Measurements from ENCODE around the gene HYAL3.

The HYAL3 gene

GRCh38 chr3:50340147-50340447 is 40.9 kb upstream of the HYAL3 start:
- TF ChIP-seq RAD21 (IDR thresholded peaks at IDR 0.05; ENCODE audit: low read depth) (no peak), TAF1 (IDR thresholded peaks at IDR 0.05; ENCODE audit: low read depth) (no peak), FOXM1 (IDR thresholded peaks at IDR 0.05; ENCODE audit: borderline replicate concordance, low read depth) (no peak), EGR1 (IDR thresholded peaks at IDR 0.05) (no peak), TCF12 (IDR thresholded peaks at IDR 0.05; ENCODE audit: low read depth) (no peak), ZBTB7A (IDR thresholded peaks at IDR 0.05; ENCODE audit: low read depth) (no peak), USF1 (IDR thresholded peaks at IDR 0.05) (no peak)

GRCh38 chr3:50339485-50340146 is 40.4 kb upstream of the HYAL3 start:
- TF ChIP-seq TAF1 (IDR thresholded peaks at IDR 0.05; ENCODE audit: low read depth) (no peak), EGR1 (IDR thresholded peaks at IDR 0.05) (no peak), EP300 (IDR thresholded peaks at IDR 0.05; ENCODE audit: borderline replicate concordance) (no peak), YY1 (IDR thresholded peaks at IDR 0.05; ENCODE audit: low read depth) (no peak), REST (IDR thresholded peaks at IDR 0.05; ENCODE audit: low read depth) (no peak), USF1 (IDR thresholded peaks at IDR 0.05) (no peak), FOXM1 (IDR thresholded peaks at IDR 0.05; ENCODE audit: borderline replicate concordance, low read depth) (no peak), CREB1 (IDR thresholded peaks at IDR 0.05; ENCODE audit: low read depth) (no peak), NFIC (IDR thresholded peaks at IDR 0.05) (no peak), RAD21 (IDR thresholded peaks at IDR 0.05; ENCODE audit: low read depth) (no peak), TCF12 (IDR thresholded peaks at IDR 0.05; ENCODE audit: low read depth) (no peak), MAX (IDR thresholded peaks at IDR 0.05) (no peak), CEBPB (IDR thresholded peaks at IDR 0.05) (no peak), ZBTB7A (IDR thresholded peaks at IDR 0.05; ENCODE audit: low read depth) (no peak), TEAD4 (IDR thresholded peaks at IDR 0.05) (no peak)

GRCh38 chr3:50338965-50339364 is 39.8 kb upstream of the HYAL3 start:
- no peak for TF ChIP-seq EP300 (IDR thresholded peaks at IDR 0.05; ENCODE audit: borderline replicate concordance)
- no peak for TF ChIP-seq USF1 (IDR thresholded peaks at IDR 0.05)
- no peak for TF ChIP-seq CREB1 (IDR thresholded peaks at IDR 0.05; ENCODE audit: low read depth)
- TF ChIP-seq ZBTB7A (IDR thresholded peaks at IDR 0.05; ENCODE audit: low read depth), result no peak
- TF ChIP-seq FOXM1 (IDR thresholded peaks at IDR 0.05; ENCODE audit: borderline replicate concordance, low read depth), result no peak
- no peak for TF ChIP-seq REST (IDR thresholded peaks at IDR 0.05; ENCODE audit: low read depth)
- no peak for TF ChIP-seq TCF12 (IDR thresholded peaks at IDR 0.05; ENCODE audit: low read depth)
- no peak for TF ChIP-seq TEAD4 (IDR thresholded peaks at IDR 0.05)
- TF ChIP-seq NFIC (IDR thresholded peaks at IDR 0.05), result no peak
- TF ChIP-seq TAF1 (IDR thresholded peaks at IDR 0.05; ENCODE audit: low read depth), result no peak
- no peak for TF ChIP-seq RAD21 (IDR thresholded peaks at IDR 0.05; ENCODE audit: low read depth)
- no peak for TF ChIP-seq YY1 (IDR thresholded peaks at IDR 0.05; ENCODE audit: low read depth)
- no peak for TF ChIP-seq CEBPB (IDR thresholded peaks at IDR 0.05)
- no peak for TF ChIP-seq EGR1 (IDR thresholded peaks at IDR 0.05)
- TF ChIP-seq MAX (IDR thresholded peaks at IDR 0.05), result no peak

GRCh38 chr3:50337175-50337861 is 38.1 kb upstream of the HYAL3 start:
- TF ChIP-seq TCF12 (IDR thresholded peaks at IDR 0.05; ENCODE audit: low read depth), result no peak; the same call in 1 of the 2 replicates
- peak; percentile 73 for TF ChIP-seq TAF1 (IDR thresholded peaks at IDR 0.05; ENCODE audit: low read depth)
- TF ChIP-seq EGR1 (IDR thresholded peaks at IDR 0.05), result peak; percentile 87
- 0 out of 2 replicates have a peak, but pooled peaks have one; percentile 7 for TF ChIP-seq TEAD4 (IDR thresholded peaks at IDR 0.05)
- TF ChIP-seq USF1 (IDR thresholded peaks at IDR 0.05), result no peak
- no peak; the same call in 1 of the 2 replicates for TF ChIP-seq YY1 (IDR thresholded peaks at IDR 0.05; ENCODE audit: low read depth)
- TF ChIP-seq CEBPB (IDR thresholded peaks at IDR 0.05), result no peak
- TF ChIP-seq CREB1 (IDR thresholded peaks at IDR 0.05; ENCODE audit: low read depth), result no peak; the same call in none of the 2 replicates
- TF ChIP-seq MAX (IDR thresholded peaks at IDR 0.05), result peak; percentile 94
- no peak for TF ChIP-seq REST (IDR thresholded peaks at IDR 0.05; ENCODE audit: low read depth)
- no peak for TF ChIP-seq RAD21 (IDR thresholded peaks at IDR 0.05; ENCODE audit: low read depth)
- peak; percentile 28; the same call in 1 of the 2 replicates for TF ChIP-seq ZBTB7A (IDR thresholded peaks at IDR 0.05; ENCODE audit: low read depth)
- TF ChIP-seq FOXM1 (IDR thresholded peaks at IDR 0.05; ENCODE audit: borderline replicate concordance, low read depth), result 0 out of 2 replicates have a peak, but pooled peaks have one; percentile 18
- TF ChIP-seq EP300 (IDR thresholded peaks at IDR 0.05; ENCODE audit: borderline replicate concordance), result no peak
- TF ChIP-seq NFIC (IDR thresholded peaks at IDR 0.05), result 0 out of 2 replicates have a peak, but pooled peaks have one; percentile 10

Measured in Ishikawa (cell line).